ENCODE results near the gene YIPF1. TPM values are rescaled to one million over a fixed set of nuclear protein-coding genes. Genes with fewer than 3 reads are reported as not detected.

YIPF1 gene
- total RNA-seq, 3 donors from 2014 or later = 23.4 to 37.3 (median 30.6) TPM

- no peak overlapping the region for H3K4me3 ChIP-seq
- ATAC-seq = no peak
- no peak for DNase-seq
- intact Hi-C loops (cut with DNase I, micrococcal nuclease) = no loop called here
- TF ChIP-seq CTCF (IDR thresholded peaks at IDR 0.05) = no peak
- no peaks in the 10 kb centered on the region for H3K4me1 ChIP-seq (ENCODE audit: low read depth)
- H3K36me3 ChIP-seq (ENCODE audit: low read depth) = no peaks in the 10 kb centered on the region
- no peaks in the 10 kb centered on the region for H3K9me3 ChIP-seq
Observed at GRCh38 chr1:53811414-53811851, 78.2 kb downstream of the YIPF1 start.

- H3K4me3 ChIP-seq = no peak overlapping the region
- no peak for TF ChIP-seq CTCF (IDR thresholded peaks at IDR 0.05)
- H3K4me1 ChIP-seq (ENCODE audit: low read depth) = no peaks in the 10 kb centered on the region
- intact Hi-C loops (cut with DNase I, micrococcal nuclease) = no loop called here
- H3K36me3 ChIP-seq (ENCODE audit: low read depth) = no peaks in the 10 kb centered on the region
- no peak for ATAC-seq
- DNase-seq = no peak
- H3K9me3 ChIP-seq = no peaks in the 10 kb centered on the region
Observed at GRCh38 chr1:53810497-53810896, 79.1 kb downstream of the YIPF1 start.

GRCh38 chr1:53810007-53810406 is 79.6 kb downstream of the YIPF1 start:
- Histone ChIP-seq H3K36me3 (ENCODE audit: low read depth) (no peaks in the 10 kb centered on the region), H3K4me1 (ENCODE audit: low read depth) (no peaks in the 10 kb centered on the region), H3K4me3 (no peak overlapping the region), H3K9me3 (no peaks in the 10 kb centered on the region)
- no peak for TF ChIP-seq CTCF (IDR thresholded peaks at IDR 0.05)
- DNase-seq = no peak
- intact Hi-C loops (cut with DNase I, micrococcal nuclease) = no loop called here
- no peak for ATAC-seq

GRCh38 chr1:53807916-53808315 is 81.7 kb downstream of the YIPF1 start:
- intact Hi-C loops (cut with DNase I, micrococcal nuclease) = no loop called here
- H3K9me3 ChIP-seq = no peaks in the 10 kb centered on the region
- H3K36me3 ChIP-seq (ENCODE audit: low read depth) = no peaks in the 10 kb centered on the region
- H3K4me1 ChIP-seq (ENCODE audit: low read depth) = no peaks in the 10 kb centered on the region
- DNase-seq (no peak), ATAC-seq (no peak)
- H3K4me3 ChIP-seq = no peak overlapping the region
- TF ChIP-seq CTCF (IDR thresholded peaks at IDR 0.05) = no peak

GRCh38 chr1:53804791-53805505 is 84.6 kb downstream of the YIPF1 start:
- no peak overlapping the region for H3K4me3 ChIP-seq
- DNase-seq (no peak), ATAC-seq (no peak)
- H3K9me3 ChIP-seq = no peaks in the 10 kb centered on the region
- intact Hi-C loops (cut with DNase I, micrococcal nuclease) = no loop called here
- no peaks in the 10 kb centered on the region for H3K4me1 ChIP-seq (ENCODE audit: low read depth)
- no peak for TF ChIP-seq CTCF (IDR thresholded peaks at IDR 0.05)
- H3K36me3 ChIP-seq (ENCODE audit: low read depth) = no peaks in the 10 kb centered on the region

Measured in mucosa of descending colon (tissue), 3 donors.